Measurements from ENCODE around the gene CFAP20DC. TPM values are rescaled to one million over a fixed set of nuclear protein-coding genes. Genes with fewer than 3 reads are reported as not detected.
"Not testable (repeated sequence)": the region's sequence is repeated elsewhere in the genome, so short reads cannot be mapped to it uniquely, and the experiment has no call there.

Gene CFAP20DC
- polyA plus RNA-seq, 2 donors = 8.1 to 14.1 TPM

GRCh38 chr3:59074764-59075163, 24.9 kb upstream of the CFAP20DC start:
- Histone ChIP-seq H3K27ac (ENCODE audit: low read depth in 2 of 2, low read length in 1 of 2) (no peak overlapping the region), H3K4me3 (ENCODE audit: low read depth in 1 of 2, low read length in 2 of 2) (no peak overlapping the region), H3K36me3 (ENCODE audit: control insufficient read depth in 2 of 2, insufficient read depth in 2 of 2, low read length in 1 of 2) (no peaks in the 10 kb centered on the region), H3K9me3 (ENCODE audit: control insufficient read depth in 2 of 2, insufficient read depth in 1 of 2, low read depth in 1 of 2, low read length in 1 of 2) (no peaks in the 10 kb centered on the region), H3K27me3 (ENCODE audit: control insufficient read depth in 1 of 2, insufficient read depth in 2 of 2, low read length in 2 of 2) (no peaks in the 10 kb centered on the region), H3K4me1 (ENCODE audit: control insufficient read depth in 2 of 2, insufficient read depth in 2 of 2, low read length in 1 of 2) (no peaks in the 10 kb centered on the region)

GRCh38 chr3:59072681-59073080, 22.9 kb upstream of the CFAP20DC start:
- Histone ChIP-seq H3K27ac (ENCODE audit: low read depth in 2 of 2, low read length in 1 of 2) (no peak overlapping the region), H3K4me1 (ENCODE audit: control insufficient read depth in 2 of 2, insufficient read depth in 2 of 2, low read length in 1 of 2) (no peaks in the 10 kb centered on the region), H3K36me3 (ENCODE audit: control insufficient read depth in 2 of 2, insufficient read depth in 2 of 2, low read length in 1 of 2) (no peaks in the 10 kb centered on the region), H3K4me3 (ENCODE audit: low read depth in 1 of 2, low read length in 2 of 2) (no peak overlapping the region), H3K27me3 (ENCODE audit: control insufficient read depth in 1 of 2, insufficient read depth in 2 of 2, low read length in 2 of 2) (no peaks in the 10 kb centered on the region), H3K9me3 (ENCODE audit: control insufficient read depth in 2 of 2, insufficient read depth in 1 of 2, low read depth in 1 of 2, low read length in 1 of 2) (no peaks in the 10 kb centered on the region)
- 71 to 81% methylated on average over 6 of the region's 6 CpGs for WGBS, 2 donors

- Histone ChIP-seq H3K27me3 (ENCODE audit: control insufficient read depth in 1 of 2, insufficient read depth in 2 of 2, low read length in 2 of 2) (no peaks in the 10 kb centered on the region), H3K36me3 (ENCODE audit: control insufficient read depth in 2 of 2, insufficient read depth in 2 of 2, low read length in 1 of 2) (no peaks in the 10 kb centered on the region), H3K4me3 (ENCODE audit: low read depth in 1 of 2, low read length in 2 of 2) (no peak overlapping the region), H3K4me1 (ENCODE audit: control insufficient read depth in 2 of 2, insufficient read depth in 2 of 2, low read length in 1 of 2) (no peaks in the 10 kb centered on the region), H3K27ac (ENCODE audit: low read depth in 2 of 2, low read length in 1 of 2) (no peak overlapping the region), H3K9me3 (ENCODE audit: control insufficient read depth in 2 of 2, insufficient read depth in 1 of 2, low read depth in 1 of 2, low read length in 1 of 2) (peaks cover 0 to under 1% of the 10 kb centered on the region in 2 donors)
- WGBS, 2 donors = 66% methylated on average over 2 of the region's 2 CpGs
These were observed 20.0 kb upstream of the CFAP20DC start for GRCh38 chr3:59069838-59070237.

GRCh38 chr3:59065240-59065639, 15.4 kb upstream of the CFAP20DC start:
- 81 to 84% methylated on average over 7 of the region's 7 CpGs for WGBS, 2 donors
- H3K27me3 ChIP-seq (ENCODE audit: control insufficient read depth in 1 of 2, insufficient read depth in 2 of 2, low read length in 2 of 2) = no peaks in the 10 kb centered on the region
- no peaks in the 10 kb centered on the region for H3K4me1 ChIP-seq (ENCODE audit: control insufficient read depth in 2 of 2, insufficient read depth in 2 of 2, low read length in 1 of 2)
- H3K9me3 ChIP-seq (ENCODE audit: control insufficient read depth in 2 of 2, insufficient read depth in 1 of 2, low read depth in 1 of 2, low read length in 1 of 2) = peaks cover 0 to 5% of the 10 kb centered on the region in 2 donors
- no peak overlapping the region for H3K27ac ChIP-seq (ENCODE audit: low read depth in 2 of 2, low read length in 1 of 2)
- H3K4me3 ChIP-seq (ENCODE audit: low read depth in 1 of 2, low read length in 2 of 2) = no peak overlapping the region
- H3K36me3 ChIP-seq (ENCODE audit: control insufficient read depth in 2 of 2, insufficient read depth in 2 of 2, low read length in 1 of 2) = no peaks in the 10 kb centered on the region

- WGBS, 2 donors = 59 to 67% methylated on average over 3 of the region's 3 CpGs
- peaks cover 0 to 5% of the 10 kb centered on the region in 2 donors for H3K9me3 ChIP-seq (ENCODE audit: control insufficient read depth in 2 of 2, insufficient read depth in 1 of 2, low read depth in 1 of 2, low read length in 1 of 2)
- H3K27me3 ChIP-seq (ENCODE audit: control insufficient read depth in 1 of 2, insufficient read depth in 2 of 2, low read length in 2 of 2) = no peaks in the 10 kb centered on the region
- no peaks in the 10 kb centered on the region for H3K36me3 ChIP-seq (ENCODE audit: control insufficient read depth in 2 of 2, insufficient read depth in 2 of 2, low read length in 1 of 2)
- H3K4me3 ChIP-seq (ENCODE audit: low read depth in 1 of 2, low read length in 2 of 2) = no peak overlapping the region
- no peak overlapping the region for H3K27ac ChIP-seq (ENCODE audit: low read depth in 2 of 2, low read length in 1 of 2)
- H3K4me1 ChIP-seq (ENCODE audit: control insufficient read depth in 2 of 2, insufficient read depth in 2 of 2, low read length in 1 of 2) = no peaks in the 10 kb centered on the region
These were observed 14.9 kb upstream of the CFAP20DC start for GRCh38 chr3:59064728-59065127.

- Histone ChIP-seq H3K27me3 (ENCODE audit: control insufficient read depth in 1 of 2, insufficient read depth in 2 of 2, low read length in 2 of 2) (no peaks in the 10 kb centered on the region), H3K4me1 (ENCODE audit: control insufficient read depth in 2 of 2, insufficient read depth in 2 of 2, low read length in 1 of 2) (no peaks in the 10 kb centered on the region), H3K9me3 (ENCODE audit: control insufficient read depth in 2 of 2, insufficient read depth in 1 of 2, low read depth in 1 of 2, low read length in 1 of 2) (peaks cover 0 to 5% of the 10 kb centered on the region in 2 donors), H3K36me3 (ENCODE audit: control insufficient read depth in 2 of 2, insufficient read depth in 2 of 2, low read length in 1 of 2) (no peaks in the 10 kb centered on the region), H3K27ac (ENCODE audit: low read depth in 2 of 2, low read length in 1 of 2) (no peak overlapping the region), H3K4me3 (ENCODE audit: low read depth in 1 of 2, low read length in 2 of 2) (no peak overlapping the region)
- WGBS, 2 donors = 88 to 91% methylated on average over 2 of the region's 2 CpGs
These were observed 14.5 kb upstream of the CFAP20DC start for GRCh38 chr3:59064276-59064675.

GRCh38 chr3:59056706-59057105, 6.9 kb upstream of the CFAP20DC start:
- Histone ChIP-seq H3K27ac (ENCODE audit: low read depth in 2 of 2, low read length in 1 of 2) (no peak overlapping the region), H3K36me3 (ENCODE audit: control insufficient read depth in 2 of 2, insufficient read depth in 2 of 2, low read length in 1 of 2) (no peaks in the 10 kb centered on the region), H3K9me3 (ENCODE audit: control insufficient read depth in 2 of 2, insufficient read depth in 1 of 2, low read depth in 1 of 2, low read length in 1 of 2) (no peaks in the 10 kb centered on the region), H3K4me1 (ENCODE audit: control insufficient read depth in 2 of 2, insufficient read depth in 2 of 2, low read length in 1 of 2) (no peaks in the 10 kb centered on the region), H3K27me3 (ENCODE audit: control insufficient read depth in 1 of 2, insufficient read depth in 2 of 2, low read length in 2 of 2) (no peaks in the 10 kb centered on the region), H3K4me3 (ENCODE audit: low read depth in 1 of 2, low read length in 2 of 2) (no peak overlapping the region)
- WGBS, 2 donors = 72 to 77% methylated on average over 2 of the region's 2 CpGs

- Histone ChIP-seq H3K4me3 (ENCODE audit: low read depth in 1 of 2, low read length in 2 of 2) (no peak overlapping the region), H3K4me1 (ENCODE audit: control insufficient read depth in 2 of 2, insufficient read depth in 2 of 2, low read length in 1 of 2) (no peaks in the 10 kb centered on the region), H3K27me3 (ENCODE audit: control insufficient read depth in 1 of 2, insufficient read depth in 2 of 2, low read length in 2 of 2) (no peaks in the 10 kb centered on the region), H3K36me3 (ENCODE audit: control insufficient read depth in 2 of 2, insufficient read depth in 2 of 2, low read length in 1 of 2) (no peaks in the 10 kb centered on the region), H3K27ac (ENCODE audit: low read depth in 2 of 2, low read length in 1 of 2) (no peak overlapping the region), H3K9me3 (ENCODE audit: control insufficient read depth in 2 of 2, insufficient read depth in 1 of 2, low read depth in 1 of 2, low read length in 1 of 2) (no peaks in the 10 kb centered on the region)
- 74 to 76% methylated on average over 2 of the region's 2 CpGs for WGBS, 2 donors
These were observed 3.1 kb upstream of the CFAP20DC start for GRCh38 chr3:59052803-59053411.

- not testable (repeated sequence) for H3K9me3 ChIP-seq (ENCODE audit: control insufficient read depth in 2 of 2, insufficient read depth in 1 of 2, low read depth in 1 of 2, low read length in 1 of 2); H3K27ac ChIP-seq (ENCODE audit: low read depth in 2 of 2, low read length in 1 of 2); H3K4me3 ChIP-seq (ENCODE audit: low read depth in 1 of 2, low read length in 2 of 2); H3K36me3 ChIP-seq (ENCODE audit: control insufficient read depth in 2 of 2, insufficient read depth in 2 of 2, low read length in 1 of 2); H3K27me3 ChIP-seq (ENCODE audit: control insufficient read depth in 1 of 2, insufficient read depth in 2 of 2, low read length in 2 of 2); H3K4me1 ChIP-seq (ENCODE audit: control insufficient read depth in 2 of 2, insufficient read depth in 2 of 2, low read length in 1 of 2)
- 96 to 98% methylated on average over 31 to 36 of the region's 36 CpGs for WGBS, 2 donors
These were observed 1.1 kb upstream of the CFAP20DC start for GRCh38 chr3:59050811-59051414.

GRCh38 chr3:59046839-59047238, 3.0 kb downstream of the CFAP20DC start:
- H3K27ac ChIP-seq (ENCODE audit: low read depth in 2 of 2, low read length in 1 of 2) = peak overlapping the region; percentile 23 to 30
- no peaks in the 10 kb centered on the region for H3K27me3 ChIP-seq (ENCODE audit: control insufficient read depth in 1 of 2, insufficient read depth in 2 of 2, low read length in 2 of 2)
- 78% methylated on average over 2 of the region's 2 CpGs for WGBS, 2 donors
- H3K36me3 ChIP-seq (ENCODE audit: control insufficient read depth in 2 of 2, insufficient read depth in 2 of 2, low read length in 1 of 2) = no peaks in the 10 kb centered on the region
- H3K4me1 ChIP-seq (ENCODE audit: control insufficient read depth in 2 of 2, insufficient read depth in 2 of 2, low read length in 1 of 2) = no peaks in the 10 kb centered on the region
- no peaks in the 10 kb centered on the region for H3K9me3 ChIP-seq (ENCODE audit: control insufficient read depth in 2 of 2, insufficient read depth in 1 of 2, low read depth in 1 of 2, low read length in 1 of 2)
- peak overlapping the region in 1 of 2 donors; percentile 18 for H3K4me3 ChIP-seq (ENCODE audit: low read depth in 1 of 2, low read length in 2 of 2)

All from esophagus (tissue), 2 donors.